ENCODE measurements around the gene NAA40.
A peak's percentile ranks its signal among the peaks of the same experiment; 100 is the strongest.

Gene NAA40

GRCh38 chr11:63893355-63893754, 45.4 kb upstream of the NAA40 start:
- TF ChIP-seq ZNF140 (tag by site-specific recombination; IDR thresholded peaks at IDR 0.05), result peak; percentile 97
- TF ChIP-seq GLI2 (tag by site-specific recombination; IDR thresholded peaks at IDR 0.05; ENCODE audit: borderline replicate concordance, low read depth), result no peak
- ChIA-PET POLR2A (interaction anchor here (0.6 to 0.7 kb wide), 3 partner anchors 24 to 516 kb away, joined by 3 to 7 read pairs (median 5); no protein-coding TSS in a partner anchor), CTCF (interaction anchor here (0.6 to 0.8 kb wide), 4 partner anchors 16 to 123 kb away, joined by 3 read pairs; no protein-coding TSS in a partner anchor)
- no peaks in the 10 kb centered on the region for H3K9me3 ChIP-seq (ENCODE audit: control insufficient read depth, insufficient read depth, low read depth, low read length)
- no peaks in the 10 kb centered on the region; the same call in 1 of the 2 replicates for H3K4me1 ChIP-seq (ENCODE audit: control insufficient read depth, insufficient read depth, low read length)
- no peak overlapping the region for H3K27ac ChIP-seq (ENCODE audit: extremely low read depth, low read depth, low read length)
- peaks cover 0 to 41% of the 10 kb centered on the region in 2 experiments; a peak in 2 of 3 replicates for H3K36me3 ChIP-seq (ENCODE audit: control insufficient read depth in 2 of 2, insufficient read depth in 1 of 2, low read length in 2 of 2)
- no peak overlapping the region for H3K4me3 ChIP-seq (ENCODE audit: low read depth, low read length)

- Histone ChIP-seq H3K27ac (ENCODE audit: extremely low read depth, low read depth, low read length) (no peak overlapping the region), H3K4me3 (ENCODE audit: low read depth, low read length) (no peak overlapping the region), H3K9me3 (ENCODE audit: control insufficient read depth, insufficient read depth, low read depth, low read length) (no peaks in the 10 kb centered on the region), H3K4me1 (ENCODE audit: control insufficient read depth, insufficient read depth, low read length) (no peaks in the 10 kb centered on the region), H3K36me3 (ENCODE audit: control insufficient read depth in 2 of 2, insufficient read depth in 1 of 2, low read length in 2 of 2) (peaks cover 3 to 68% of the 10 kb centered on the region in 2 experiments)
- no peak for TF ChIP-seq ZNF169 (tag by site-specific recombination; IDR thresholded peaks at IDR 0.05)
- TF ChIP-seq ZNF645 (tag by site-specific recombination; IDR thresholded peaks at IDR 0.05), result no peak
- TF ChIP-seq ZNF514 (tag by site-specific recombination; IDR thresholded peaks at IDR 0.05), result no peak
- TF ChIP-seq YY1 (tag by site-specific recombination; IDR thresholded peaks at IDR 0.05), result no peak
- no peak for TF ChIP-seq ZNF148 (tag by site-specific recombination; IDR thresholded peaks at IDR 0.05; ENCODE audit: borderline replicate concordance)
- no peak for TF ChIP-seq INSM2 (tag by site-specific recombination; IDR thresholded peaks at IDR 0.05)
- no peak for TF ChIP-seq KLF17 (tag by site-specific recombination; IDR thresholded peaks at IDR 0.05)
- no peak for TF ChIP-seq ZBTB6 (tag by site-specific recombination; IDR thresholded peaks at IDR 0.05)
- TF ChIP-seq KLF10 (tag by site-specific recombination; IDR thresholded peaks at IDR 0.05), result no peak
- no peak for TF ChIP-seq ZNF266 (tag by site-specific recombination; IDR thresholded peaks at IDR 0.05; ENCODE audit: low read depth)
- no peak for TF ChIP-seq ZNF433 (tag by site-specific recombination; IDR thresholded peaks at IDR 0.05; ENCODE audit: low read depth)
- TF ChIP-seq EGR2 (tag by site-specific recombination; IDR thresholded peaks at IDR 0.05; ENCODE audit: low read depth), result no peak
- TF ChIP-seq ZBTB8A (tag by site-specific recombination; IDR thresholded peaks at IDR 0.05), result no peak
- no peak for TF ChIP-seq GLIS2 (tag by site-specific recombination; IDR thresholded peaks at IDR 0.05)
- TF ChIP-seq ZNF184 (tag by site-specific recombination; IDR thresholded peaks at IDR 0.05), result no peak
- no peak for TF ChIP-seq ZNF18 (tag by site-specific recombination; IDR thresholded peaks at IDR 0.05)
- TF ChIP-seq TRIM28 (IDR thresholded peaks at IDR 0.05; ENCODE audit: borderline replicate concordance, low read length), result no peak
- ChIA-PET CTCF (interaction anchor here (0.6 to 2.3 kb wide), 3 partner anchors 11 to 13 kb away, joined by 3 to 9 read pairs (median 7); no protein-coding TSS in a partner anchor), POLR2A (no interaction called here)
These were observed 42.7 kb upstream of the NAA40 start for GRCh38 chr11:63896071-63896470.

All from HEK293 (cell line).